AG04449 (cell line): ENCODE data around the gene CST4.
"Not testable (repeated sequence)": the region's sequence is repeated elsewhere in the genome, so short reads cannot be mapped to it uniquely, and the experiment has no call there.

Experiments used
- CTCF ChIA-PET: fragments of 350-600 bp; formaldehyde crosslinking; extraction: SDS; loops from one replicate; lab custom pipeline; 2021; ENCODE audit warnings: antibody characterized with exemption; lab: Yijun Ruan, JAX
- POLR2A ChIA-PET: fragments of 400-600, 350-600 bp; formaldehyde crosslinking; extraction: SDS; loops from one replicate; lab custom pipeline; 2020; ENCODE audit warnings: antibody characterized with exemption, inconsistent platforms; lab: Yijun Ruan, JAX
- DNase-seq: peaks from one replicate; pipeline ENCODE4 v3.0.0-alpha.2; 2010; ENCODE audit warnings: low read depth, low spot score
- H3K4me3 ChIP-seq: 2 replicates; pipeline ENCODE4 v1.5.1; 2011; ENCODE audit warnings: low read depth, mild to moderate bottlenecking, control low read depth, low read length
- TF ChIP-seq, protein P1 (sequence below): IDR thresholded peaks from one replicate; pipeline ENCODE4 v1.5.1; 2011; ENCODE audit warnings: mild to moderate bottlenecking, moderate library complexity, low read length, control low read depth, inconsistent platforms; ENCODE audit not compliant: insufficient read depth; ENCODE audit errors: missing control alignments

The CST4 gene

DNA sequence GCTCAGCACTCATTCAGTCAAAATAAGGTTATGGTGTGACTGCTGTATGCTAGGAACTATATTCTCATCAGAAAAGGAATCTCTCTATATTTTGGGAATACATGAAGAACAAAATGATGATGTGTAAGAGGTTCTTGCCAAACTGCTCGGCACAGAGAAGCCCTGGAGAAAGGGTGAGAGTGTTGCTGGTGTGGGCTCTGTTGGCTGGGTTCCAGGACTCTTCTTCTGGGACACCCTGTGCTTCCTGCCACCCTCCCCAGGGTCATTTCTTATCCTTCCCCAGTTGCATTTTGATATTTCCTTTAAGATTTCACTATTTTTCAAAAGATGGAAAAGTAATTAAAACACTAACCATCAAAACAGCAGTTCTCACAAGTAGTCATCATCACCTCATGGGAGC lies 33.1 kb upstream of the CST4 start:
- H3K4me3 ChIP-seq, result no peak overlapping the region
- no peak for DNase-seq
- ChIA-PET CTCF (interaction anchor here (1.0 to 1.4 kb wide), 2 partner anchors 19 to 54 kb away, joined by 3 read pairs; no protein-coding TSS in a partner anchor), POLR2A (no interaction called here)
- TF ChIP-seq, protein P1, sequence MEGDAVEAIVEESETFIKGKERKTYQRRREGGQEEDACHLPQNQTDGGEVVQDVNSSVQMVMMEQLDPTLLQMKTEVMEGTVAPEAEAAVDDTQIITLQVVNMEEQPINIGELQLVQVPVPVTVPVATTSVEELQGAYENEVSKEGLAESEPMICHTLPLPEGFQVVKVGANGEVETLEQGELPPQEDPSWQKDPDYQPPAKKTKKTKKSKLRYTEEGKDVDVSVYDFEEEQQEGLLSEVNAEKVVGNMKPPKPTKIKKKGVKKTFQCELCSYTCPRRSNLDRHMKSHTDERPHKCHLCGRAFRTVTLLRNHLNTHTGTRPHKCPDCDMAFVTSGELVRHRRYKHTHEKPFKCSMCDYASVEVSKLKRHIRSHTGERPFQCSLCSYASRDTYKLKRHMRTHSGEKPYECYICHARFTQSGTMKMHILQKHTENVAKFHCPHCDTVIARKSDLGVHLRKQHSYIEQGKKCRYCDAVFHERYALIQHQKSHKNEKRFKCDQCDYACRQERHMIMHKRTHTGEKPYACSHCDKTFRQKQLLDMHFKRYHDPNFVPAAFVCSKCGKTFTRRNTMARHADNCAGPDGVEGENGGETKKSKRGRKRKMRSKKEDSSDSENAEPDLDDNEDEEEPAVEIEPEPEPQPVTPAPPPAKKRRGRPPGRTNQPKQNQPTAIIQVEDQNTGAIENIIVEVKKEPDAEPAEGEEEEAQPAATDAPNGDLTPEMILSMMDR, result no peak

DNA sequence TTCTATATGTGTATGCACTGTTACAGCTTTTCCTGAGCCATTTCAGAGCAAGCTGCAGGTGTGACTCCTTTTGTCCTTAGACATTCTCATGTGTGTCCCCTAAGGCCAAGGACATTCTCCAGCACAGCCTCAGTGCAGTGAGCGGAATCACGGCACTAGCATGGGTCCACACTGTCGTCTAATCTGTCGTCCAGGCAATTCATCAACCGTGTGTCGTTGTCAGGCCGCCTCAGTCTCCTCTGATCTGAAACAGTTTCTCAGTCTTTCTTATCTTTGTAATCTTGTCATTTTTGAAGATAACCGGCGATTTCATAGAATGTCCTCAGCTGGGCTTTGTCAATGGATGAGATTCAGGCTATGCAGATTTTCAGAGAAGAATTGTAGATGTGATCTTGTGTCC lies 30.5 kb upstream of the CST4 start:
- CTCF ChIA-PET, POLR2A ChIA-PET, H3K4me3 ChIP-seq, DNase-seq: not testable (repeated sequence)

DNA sequence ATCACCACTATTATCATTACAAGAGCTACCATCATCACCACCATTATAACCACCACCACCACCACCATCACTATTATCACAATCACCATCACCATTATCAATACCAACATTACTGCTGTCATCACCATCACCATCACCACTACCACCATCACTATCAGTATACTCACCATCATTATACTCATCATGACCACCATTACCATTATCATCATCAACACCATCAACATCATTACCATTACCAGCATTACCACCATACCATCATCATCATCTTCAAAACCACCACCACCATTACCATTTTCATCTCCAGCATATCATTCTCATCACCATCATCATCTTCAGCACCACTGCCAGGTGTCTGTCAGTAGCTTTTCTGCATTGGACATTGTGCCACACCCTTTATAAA lies 22.9 kb upstream of the CST4 start:
- CTCF ChIA-PET, DNase-seq, POLR2A ChIA-PET, H3K4me3 ChIP-seq: not testable (repeated sequence)

DNA sequence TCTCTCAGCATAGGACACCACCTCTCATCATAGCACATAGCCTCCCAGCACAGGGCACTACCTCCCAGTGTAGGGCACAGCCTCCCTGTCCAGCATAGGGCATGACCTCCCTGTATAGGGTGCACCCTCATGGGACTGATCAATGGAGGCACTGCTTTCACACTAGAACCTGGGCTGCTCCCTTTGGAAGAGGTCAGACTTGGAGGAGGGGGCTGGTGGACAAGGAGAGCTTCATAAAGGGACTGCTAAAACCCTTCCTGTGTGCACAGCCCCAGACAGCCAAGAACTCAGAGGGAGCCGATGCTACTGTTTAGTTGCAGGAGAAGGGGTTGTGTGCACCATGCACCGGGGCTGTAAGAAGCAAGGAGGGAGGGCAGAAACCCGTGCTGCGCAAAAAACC lies 21.9 kb upstream of the CST4 start:
- POLR2A ChIA-PET, result no interaction called here

DNA sequence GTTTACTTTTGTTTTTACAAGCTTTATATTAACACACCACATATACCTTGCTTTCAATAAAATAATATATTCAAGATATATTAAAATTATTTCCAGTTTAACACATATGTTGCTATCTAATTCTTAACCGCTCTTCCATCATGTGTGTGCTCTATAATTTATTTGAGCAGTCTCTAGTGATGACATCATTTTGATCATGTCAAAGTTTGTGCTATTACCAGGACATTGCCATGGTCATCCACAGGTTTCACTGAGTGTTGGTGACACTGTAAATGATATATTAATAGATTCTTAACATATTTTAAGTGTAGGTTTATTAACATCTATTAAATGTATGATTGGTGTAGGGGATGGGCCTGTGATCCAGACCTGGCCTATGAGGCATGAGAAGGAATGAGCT lies 17.1 kb upstream of the CST4 start:
- H3K4me3 ChIP-seq, result no peak overlapping the region
- CTCF ChIA-PET, result no interaction called here
- DNase-seq, result no peak
- POLR2A ChIA-PET, result no interaction called here
- TF ChIP-seq, protein P1, result no peak

More for the DNA sequence above, 21.9 kb upstream of the CST4 start:
- TF ChIP-seq, protein P1, result no peak
- no peak for DNase-seq
- CTCF ChIA-PET, result no interaction called here
- H3K4me3 ChIP-seq, result no peak overlapping the region

DNA sequence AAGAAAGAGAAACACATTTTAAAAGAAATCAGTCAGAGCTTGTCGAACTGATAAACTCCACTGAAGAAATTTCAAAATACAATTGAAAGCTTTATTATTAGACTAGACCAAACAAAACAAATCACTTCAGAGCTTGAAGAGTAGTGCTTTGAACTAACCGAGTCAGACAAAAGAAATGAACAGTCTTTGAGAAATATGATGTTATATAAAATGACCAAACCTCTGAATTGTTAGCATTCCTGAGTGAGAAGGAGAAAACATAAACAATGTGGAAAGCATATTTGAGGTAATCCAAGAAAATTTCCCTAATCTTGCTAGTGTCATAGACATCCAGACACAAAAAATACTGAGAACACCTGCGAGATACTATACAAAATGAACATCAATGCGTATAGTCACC lies 13.2 kb upstream of the CST4 start:
- DNase-seq, result no peak
- no peak overlapping the region for H3K4me3 ChIP-seq
- CTCF ChIA-PET, result interaction anchor here (1.1 kb wide), 1 partner anchor 33 kb away, joined by 3 read pairs; no protein-coding TSS in a partner anchor
- TF ChIP-seq, protein P1, result no peak
- POLR2A ChIA-PET, result no interaction called here

DNA sequence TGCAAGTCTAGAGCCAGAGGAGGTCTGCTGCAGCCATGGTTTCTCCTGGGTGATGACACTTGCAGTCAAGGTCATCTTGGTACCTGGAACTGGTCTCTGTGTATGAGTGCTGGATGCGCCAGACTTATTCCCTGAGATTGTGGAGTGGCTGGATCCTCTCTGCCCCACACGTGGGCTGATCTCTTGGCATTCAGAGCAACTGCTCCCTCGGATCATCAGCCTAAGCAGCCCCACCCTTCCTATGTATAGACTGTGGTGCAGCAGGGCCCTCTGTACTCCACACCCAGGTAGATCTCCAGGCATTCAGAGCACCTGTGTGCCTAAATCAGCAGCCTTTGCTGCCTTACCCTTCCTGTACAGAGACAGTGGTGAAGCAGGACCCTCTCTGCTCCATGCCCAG lies 12.1 kb upstream of the CST4 start:
- TF ChIP-seq, protein P1, result no peak
- DNase-seq, result no peak
- POLR2A ChIA-PET, result no interaction called here
- no peak overlapping the region for H3K4me3 ChIP-seq
- CTCF ChIA-PET, result interaction anchor here (1.1 kb wide), 1 partner anchor 32 kb away, joined by 3 read pairs; no protein-coding TSS in a partner anchor
